H1 (cell line): ENCODE measurements around the gene TEX44. TPM values are rescaled to one million over a fixed set of nuclear protein-coding genes. Genes with fewer than 3 reads are reported as not detected.
A peak's percentile ranks its signal among the peaks of the same experiment; 100 is the strongest.

Experiments used
- CTCF ChIA-PET: fragments of 300-600 bp; sonication (Branson Sonifier 250); formaldehyde crosslinking; loops from one replicate; lab custom pipeline; 2021; ENCODE audit not compliant: partially characterized antibody; lab: Charles Lee
- POLR2A ChIA-PET: fragments of 300-600 bp; sonication (Branson Sonifier 250); formaldehyde crosslinking; loops from one replicate; lab custom pipeline; 2021; ENCODE audit warnings: inconsistent platforms; ENCODE audit not compliant: partially characterized antibody; lab: Charles Lee
- DNase-seq, 2 experiments: peaks; one replicate each; pipeline versions ENCODE4 v3.0.0 to v3.0.0-alpha.2; 2010 to 2022; ENCODE audit warnings: low spot score in 2 of 2, low read depth in 1 of 2, mixed read lengths in 1 of 2
- FAIRE-seq: peaks from 2 replicates; lab custom pipeline; 2011; peaks lifted over from hg19 to GRCh38; lab: Jason Lieb, UNC
- H2AFZ ChIP-seq: 2 replicates; pipeline ENCODE4 v1.8.1; 2012; ENCODE audit warnings: low read length, inconsistent platforms
- H2AK5ac ChIP-seq: 2 replicates; pipeline ENCODE4 v1.6.1; 2013; ENCODE audit warnings: low read depth, low read length
- H2BK120ac ChIP-seq: replicated peaks from 2 replicates; pipeline ENCODE3; 2013; ENCODE audit warnings: low read depth, low read length, inconsistent platforms
- H2BK12ac ChIP-seq: 2 replicates; pipeline ENCODE4 v1.6.1; 2013; ENCODE audit warnings: low read depth, low read length
- H2BK15ac ChIP-seq: 2 replicates; pipeline ENCODE4 v1.6.1; 2013; ENCODE audit warnings: low read length
- H2BK20ac ChIP-seq: 2 replicates; pipeline ENCODE4 v1.6.1; 2013; ENCODE audit warnings: low read length
- H2BK5ac ChIP-seq: 2 replicates; pipeline ENCODE4 v1.6.1; 2013; ENCODE audit warnings: low read depth, low read length
- H3K14ac ChIP-seq: 2 replicates; pipeline ENCODE4 v1.6.1; 2013; ENCODE audit warnings: inconsistent platforms; ENCODE audit not compliant: insufficient read length
- H3K18ac ChIP-seq: 2 replicates; pipeline ENCODE4 v1.6.1; 2013; ENCODE audit warnings: low read length; ENCODE audit errors: extremely low read depth
- H3K23ac ChIP-seq: 2 replicates; pipeline ENCODE4 v1.6.1; 2013; ENCODE audit warnings: inconsistent platforms; ENCODE audit not compliant: insufficient read length
- H3K23me2 ChIP-seq: 2 replicates; pipeline ENCODE4 v1.6.1; 2013; ENCODE audit warnings: low read depth, low read length
- H3K27ac ChIP-seq: 2 replicates; pipeline ENCODE4 v1.6.1; 2011; ENCODE audit warnings: low read depth, low read length, inconsistent platforms
- H3K27me3 ChIP-seq, 4 experiments: replicated peaks in 1 of 4; 1 replicate in 1 of 4; 2 replicates in 3 of 4; pipeline versions ENCODE4 v1.6.1 to v1.8.1; 2011 to 2013; ENCODE audit warnings: low read length in 3 of 4, mild to moderate bottlenecking in 3 of 4, inconsistent platforms in 2 of 4, mixed read lengths in 2 of 4, moderate library complexity in 1 of 4; ENCODE audit not compliant: control insufficient read depth in 3 of 4, insufficient read depth in 3 of 4; ENCODE audit errors: extremely low read depth in 1 of 4
- H3K36me3 ChIP-seq, 4 experiments: 2 replicates each; pipeline versions ENCODE4 v1.6.1 to v1.8.1; 2011 to 2013; ENCODE audit warnings: mild to moderate bottlenecking in 4 of 4, low read length in 3 of 4, moderate library complexity in 2 of 4, control low read depth in 1 of 4, inconsistent platforms in 1 of 4; ENCODE audit not compliant: insufficient read depth in 4 of 4, control insufficient read depth in 2 of 4
- H3K4ac ChIP-seq: replicated peaks from 2 replicates; pipeline ENCODE3; 2013; ENCODE audit warnings: low read length, low read depth, mixed read lengths, inconsistent platforms; ENCODE audit not compliant: insufficient read length
- H3K4me1 ChIP-seq, 4 experiments: replicated peaks in 1 of 4; 1 replicate in 1 of 4; 2 replicates in 3 of 4; pipeline versions ENCODE4 v1.6.1 to v1.8.1; 2011 to 2013; ENCODE audit warnings: low read length in 3 of 4, inconsistent platforms in 2 of 4, mixed read lengths in 1 of 4; ENCODE audit not compliant: insufficient read depth in 4 of 4, control insufficient read depth in 3 of 4
- H3K4me2 ChIP-seq, 2 experiments: 2 replicates each; pipeline versions ENCODE4 v1.6.1 to v1.8.1; 2011 to 2013; ENCODE audit warnings: low read depth in 2 of 2, low read length in 2 of 2, control low read depth in 1 of 2, inconsistent platforms in 1 of 2, mild to moderate bottlenecking in 1 of 2; ENCODE audit not compliant: insufficient read depth in 1 of 2
- H3K4me3 ChIP-seq, 4 experiments: fragments of 200-600, 300-600 bp in 1 of 4; sonication (generic), shearing (Covaris generic), sonication (Bioruptor Twin) in 1 of 4; 2 replicates each; pipeline versions ENCODE4 v1.5.1 to v1.8.1; 2011 to 2016; ENCODE audit warnings: low read length in 4 of 4, low read depth in 3 of 4, control low read depth in 2 of 4, inconsistent platforms in 2 of 4, mild to moderate bottlenecking in 2 of 4, mixed read lengths in 1 of 4, moderate library complexity in 1 of 4; ENCODE audit not compliant: insufficient read depth in 2 of 4; ENCODE audit errors: extremely low read depth in 1 of 4
- H3K56ac ChIP-seq: replicated peaks from 2 replicates; pipeline ENCODE3; 2013; ENCODE audit warnings: low read depth, mild to moderate bottlenecking, mixed read lengths, low read length, inconsistent platforms; ENCODE audit not compliant: insufficient read length
- H3K79me1 ChIP-seq: 2 replicates; pipeline ENCODE4 v1.6.1; 2013; ENCODE audit warnings: low read depth, low read length, control low read depth
- H3K79me2 ChIP-seq, 2 experiments: 2 replicates each; pipeline versions ENCODE4 v1.6.1 to v1.8.1; 2012 to 2013; ENCODE audit warnings: low read length in 2 of 2, mild to moderate bottlenecking in 2 of 2, inconsistent platforms in 1 of 2; ENCODE audit not compliant: insufficient read depth in 2 of 2, control insufficient read depth in 1 of 2
- H3K9ac ChIP-seq, 4 experiments: replicated peaks in 1 of 4; 1 replicate in 1 of 4; 2 replicates in 3 of 4; pipeline versions ENCODE4 v1.6.1 to v1.8.1; 2011 to 2013; ENCODE audit warnings: low read depth in 3 of 4, low read length in 3 of 4, control low read depth in 2 of 4, mild to moderate bottlenecking in 2 of 4, moderate library complexity in 2 of 4, inconsistent platforms in 1 of 4; ENCODE audit errors: extremely low read depth in 1 of 4
- H3K9me3 ChIP-seq, 2 experiments: 2 replicates each; pipeline versions ENCODE4 v1.6.1 to v1.8.1; 2012 to 2013; ENCODE audit warnings: mild to moderate bottlenecking in 2 of 2, moderate library complexity in 2 of 2, control low read depth in 1 of 2, inconsistent platforms in 1 of 2, low read depth in 1 of 2, low read length in 1 of 2, mixed read lengths in 1 of 2; ENCODE audit not compliant: insufficient read depth in 2 of 2
- H4K20me1 ChIP-seq, 2 experiments: replicated peaks in 1 of 2; 2 replicates each; pipeline versions ENCODE3 to v1.8.1; 2011 to 2013; ENCODE audit warnings: inconsistent platforms in 2 of 2, low read length in 2 of 2, mild to moderate bottlenecking in 1 of 2; ENCODE audit not compliant: insufficient read depth in 2 of 2, control insufficient read depth in 1 of 2
- H4K5ac ChIP-seq: 2 replicates; pipeline ENCODE4 v1.6.1; 2013; ENCODE audit warnings: low read length, low read depth, mixed read lengths, inconsistent platforms; ENCODE audit not compliant: insufficient read length
- H4K8ac ChIP-seq: 2 replicates; pipeline ENCODE4 v1.8.0; 2013; ENCODE audit warnings: mild to moderate bottlenecking, moderate library complexity, low read length, inconsistent platforms; ENCODE audit not compliant: insufficient read depth; ENCODE audit errors: extremely low read depth
- H4K91ac ChIP-seq: replicated peaks from 2 replicates; pipeline ENCODE3; 2013; ENCODE audit warnings: low read length, mixed read lengths, inconsistent platforms; ENCODE audit not compliant: insufficient read length
- ATF2 ChIP-seq: IDR thresholded peaks from 2 replicates; pipeline ENCODE4 v1.6.1; 2012; ENCODE audit warnings: low read length, inconsistent platforms
- EP300 ChIP-seq, 2 experiments: IDR thresholded peaks; 1 replicate in 1 of 2; 2 replicates in 1 of 2; pipeline ENCODE4 v1.6.1; 2011 to 2012; ENCODE audit warnings: low read depth in 2 of 2, low read length in 2 of 2, mild to moderate bottlenecking in 2 of 2, borderline replicate concordance in 1 of 2, inconsistent platforms in 1 of 2, moderate library complexity in 1 of 2
- HDAC2 ChIP-seq, 2 experiments: fragments of 300-600 bp in 1 of 2; sonication (generic) in 1 of 2; IDR thresholded peaks; 2 replicates each; pipeline ENCODE4 v1.6.1; 2011 to 2012; ENCODE audit warnings: low read depth in 2 of 2, low read length in 2 of 2, mild to moderate bottlenecking in 2 of 2, moderate library complexity in 2 of 2, borderline replicate concordance in 1 of 2, inconsistent platforms in 1 of 2
- JUND ChIP-seq: IDR thresholded peaks from 2 replicates; pipeline ENCODE4 v1.6.1; 2011; ENCODE audit warnings: mild to moderate bottlenecking, improper control_type of control experiment, low read length
- KDM5A ChIP-seq: fragments of 200-600 bp; IDR thresholded peaks from 2 replicates; pipeline ENCODE4 v1.7.1; 2012; ENCODE audit warnings: mild to moderate bottlenecking, low read length, inconsistent platforms, mixed read lengths
- POLR2AphosphoS5 ChIP-seq: IDR thresholded peaks from 2 replicates; pipeline ENCODE4 v1.6.1; 2011; ENCODE audit warnings: low read depth, low read length
- TAF7 ChIP-seq: optimal IDR thresholded peaks from 2 replicates; pipeline ENCODE3; 2011; ENCODE audit warnings: low read depth, mild to moderate bottlenecking, inconsistent platforms, low read length, moderate library complexity, borderline replicate concordance
- WGBS, 2 experiments: shearing (Covaris generic) in 1 of 2; methylation state at CpG; one replicate each; pipeline versions ENCODE4 v1.1.6 to v1.1.7; 2013 to 2015; ENCODE audit warnings: low lambda C conversion rate in 2 of 2, mixed read lengths in 2 of 2, inconsistent platforms in 1 of 2, low coverage in 1 of 2, missing lambda C conversion rate in 1 of 2; ENCODE audit not compliant: insufficient replicate concordance in 2 of 2, insufficient coverage in 1 of 2, insufficient read length in 1 of 2; ENCODE audit errors: extremely low coverage in 1 of 2, missing lambda C conversion rate in 1 of 2; 5-methylcytosine and 5-hydroxymethylcytosine counted together
- polyA plus RNA-seq, 7 experiments: library from polyadenylated mRNA; depleted of rRNA in 3 of 7; stranded (reverse) in 5 of 7; unstranded in 2 of 7; fragments of >200 nt in 5 of 7; fragments of 200-250 nt in 2 of 7; gene quantifications; 1 replicate in 5 of 7; 2 replicates in 1 of 7; 4 replicates in 1 of 7; pipeline versions ENCODE4 v1.2.1 to v1.2.3, GENCODE V29; 2011 to 2013; ENCODE audit warnings: missing spikeins in 2 of 7, mixed read lengths in 2 of 7
- total RNA-seq: library from RNA; stranded (reverse); fragmentation: NEBNext Ultra II Directional; extraction: Animal tissue kit (Norgen Biotek cat#: 25700); gene quantifications from 2 replicates; pipeline ENCODE4 v1.2.1, GENCODE V29; 2021

TEX44 gene
- total and polyA plus RNA-seq, 2 of the 8 experiments (the other 6 are each of a cell fraction or from before 2014, with no cell fraction given) = not detected

- Histone ChIP-seq H2BK20ac (peak overlapping the region; percentile 32; the same call in 1 of the 2 replicates), H2AFZ (no peak overlapping the region), H3K27me3 (no peaks in the 10 kb centered on the region), H2BK15ac (peak overlapping the region; percentile 98; the same call in 1 of the 2 replicates), H3K14ac (no peak overlapping the region), H4K5ac (peak overlapping the region; percentile 98), H2BK120ac (peak overlapping the region; percentile 34), H3K79me1 (no peaks in the 10 kb centered on the region; the same call in 1 of the 2 replicates), H3K79me2 (no peaks in the 10 kb centered on the region), H4K20me1 (no peaks in the 10 kb centered on the region), H3K4me2 (peak overlapping the region; percentile 89 to 96), H3K36me3 (no peaks in the 10 kb centered on the region), H3K4me1 (peaks cover 9 to 33% (median 33%) of the 10 kb centered on the region in 4 experiments), H3K4me3 (peak overlapping the region; percentile 38 to 68 (median 46)), H3K4ac (peak overlapping the region; percentile 98), H2BK12ac (peak overlapping the region; percentile 98), H3K23me2 (peaks cover 8% of the 10 kb centered on the region), H3K23ac (no peak overlapping the region), H3K9ac (peak overlapping the region; percentile 81 to 93 (median 86)), H4K8ac (peak overlapping the region; percentile 98), H3K9me3 (no peaks in the 10 kb centered on the region), H2AK5ac (peak overlapping the region; percentile 83; the same call in 1 of the 2 replicates), H3K56ac (peak overlapping the region; percentile 92), H3K27ac (peak overlapping the region; percentile 99), H3K18ac (peak overlapping the region; percentile 99), H2BK5ac (peak overlapping the region; percentile 99), H4K91ac (peak overlapping the region; percentile 99)
- WGBS, 2 experiments = 3% methylated on average over 35 of the region's 86 CpGs; no CpG with 5 or more reads in 1 of the 2 experiments
- no peak for FAIRE-seq
- DNase-seq = peak in 1 of 2 experiments; percentile 92
- ChIA-PET POLR2A (interaction anchor here (0.6 to 16.4 kb wide), 34 partner anchors 9 to 824 kb away, joined by 3 to 223 read pairs (median 5); partner anchors contain the start of genes COPS7B, PTMA and TEX44), CTCF (interaction anchor here (0.9 to 12.6 kb wide), 24 partner anchors 9 to 193 kb away, joined by 3 to 513 read pairs (median 6); partner anchors contain the start of genes PDE6D and PTMA)
- TF ChIP-seq JUND (peak; percentile 37; the same call in 1 of the 2 replicates), POLR2AphosphoS5 (peak; percentile 91), ATF2 (peak; percentile 4; the same call in 1 of the 2 replicates), EP300 (IDR thresholded peaks at IDR 0.05; ENCODE audit: borderline replicate concordance in 1 of 2, low read depth in 2 of 2, low read length in 2 of 2) (peak in 1 of 2 experiments; percentile 43; a peak in 1 of 3 replicates), HDAC2 (IDR thresholded peaks at IDR 0.05; ENCODE audit: borderline replicate concordance in 1 of 2, low read depth in 2 of 2, low read length in 2 of 2) (peak; percentile 21 to 40; a peak in 1 of 4 replicates), TAF7 (peak; percentile 78), KDM5A (no peak)
These were observed 21.2 kb downstream of the TEX44 start for GRCh38 chr2:231613663-231614558.
